HFF-Myc (cell line): ENCODE measurements around the gene CRYBA2.

ENCODE experiments used
- DNase-seq: peaks from one replicate; pipeline ENCODE4 v3.0.0-alpha.2; 2011; ENCODE audit warnings: low read depth; ENCODE audit errors: extremely low read depth
- H3K4me3 ChIP-seq: replicated peaks from 2 replicates; pipeline ENCODE4 v1.5.1; 2011; ENCODE audit warnings: low read depth, mild to moderate bottlenecking, control low read depth, low read length
- CTCF ChIP-seq: IDR thresholded peaks from 2 replicates; pipeline ENCODE4 v1.5.1; 2012; ENCODE audit warnings: mild to moderate bottlenecking, low read depth, low read length, control low read depth; ENCODE audit errors: missing control alignments

The CRYBA2 gene

GRCh38 chr2:218993345-218994315 is at the start of gene CRYBA2:
CRYBA2 (minus strand) TSS chr2:218993422; CDS start chr2:218993176, 246 bp downstream.
- no peak for TF ChIP-seq CTCF
- H3K4me3 ChIP-seq, result peak within 1 kb of the TSS; percentile 22; the same call in 1 of the 2 replicates
- no peak for DNase-seq

- no peak overlapping the region for H3K4me3 ChIP-seq
- no peak for TF ChIP-seq CTCF
- no peak for DNase-seq
Measured at GRCh38 chr2:219042750-219043149, 49.5 kb upstream of the CRYBA2 start.

GRCh38 chr2:219042157-219042556 is 48.9 kb upstream of the CRYBA2 start:
- no peak for TF ChIP-seq CTCF
- no peak for DNase-seq
- H3K4me3 ChIP-seq, result no peak overlapping the region

- no peak for TF ChIP-seq CTCF
Measured at GRCh38 chr2:219041252-219041651, 48.0 kb upstream of the CRYBA2 start, which contains the start of gene CFAP65. CFAP65 (minus strand) TSS chr2:219041516; CDS start chr2:219039048, 2,468 bp downstream.

GRCh38 chr2:219038600-219038999 is 45.4 kb upstream of the CRYBA2 start:
- no peak for TF ChIP-seq CTCF
- H3K4me3 ChIP-seq, result no peak overlapping the region
- no peak for DNase-seq

More at GRCh38 chr2:219041252-219041651, 48.0 kb upstream of the CRYBA2 start, which contains the start of gene CFAP65:
- no peak for DNase-seq
- peak within 1 kb of the TSS; percentile 41 for H3K4me3 ChIP-seq

GRCh38 chr2:219037783-219038499 is 44.7 kb upstream of the CRYBA2 start:
- no peak overlapping the region for H3K4me3 ChIP-seq
- no peak for TF ChIP-seq CTCF
- no peak for DNase-seq
